Naive B cell (primary cell): ENCODE measurements around the gene SCAMP5. TPM values are rescaled to one million over a fixed set of nuclear protein-coding genes. Genes with fewer than 3 reads are reported as not detected.

ENCODE experiments used
- ATAC-seq, 2 donors: fragments of 150-1000 bp; cut with Tn5 transposase; 2 replicates each; pipeline ENCODE4 v1.10.0; 2021; ENCODE audit warnings: low read depth in 2 of 2, mild to moderate bottlenecking in 2 of 2, moderate library complexity in 2 of 2
- DNase-seq: peaks from one replicate; pipeline ENCODE4 v3.0.0; 2022
- H3K27ac Mint-ChIP-seq, 6 donors: one replicate each; pipeline ENCODE4 v1.8.0; 2020 to 2022; ENCODE audit warnings: mild to moderate bottlenecking in 6 of 6, mixed read lengths in 6 of 6, moderate library complexity in 5 of 6, inconsistent platforms in 2 of 6
- H3K27me3 Mint-ChIP-seq, 3 donors: one replicate each; pipeline ENCODE4 v1.8.0; 2021 to 2022; ENCODE audit warnings: mixed read lengths in 3 of 3, mild to moderate bottlenecking in 1 of 3
- H3K36me3 Mint-ChIP-seq, 2 donors: one replicate each; pipeline ENCODE4 v1.8.0; 2020 to 2022; ENCODE audit warnings: mixed read lengths in 2 of 2, inconsistent platforms in 1 of 2, mild to moderate bottlenecking in 1 of 2
- H3K4me1 Mint-ChIP-seq, 3 donors: one replicate each; pipeline ENCODE4 v1.8.0; 2020 to 2022; ENCODE audit warnings: mixed read lengths in 3 of 3, inconsistent platforms in 1 of 3, mild to moderate bottlenecking in 1 of 3, moderate library complexity in 1 of 3
- H3K4me3 Mint-ChIP-seq, 8 donors: one replicate each; pipeline ENCODE4 v1.8.0; 2020 to 2022; ENCODE audit warnings: mild to moderate bottlenecking in 8 of 8, mixed read lengths in 8 of 8, moderate library complexity in 8 of 8, inconsistent platforms in 2 of 8
- H3K9me3 Mint-ChIP-seq, 7 donors: one replicate each; pipeline ENCODE4 v1.8.0; 2020 to 2022; ENCODE audit warnings: mixed read lengths in 7 of 7, mild to moderate bottlenecking in 5 of 7, inconsistent platforms in 2 of 7, moderate library complexity in 1 of 7
- polyA plus RNA-seq, 6 donors: library from polyadenylated mRNA; unstranded; fragments of 300-500 nt; fragmentation: Illumina TruSeq; gene quantifications; one replicate each; pipeline ENCODE4 v1.2.3, GENCODE V29; 2021; ENCODE audit warnings: low read depth in 6 of 6

The SCAMP5 gene
- polyA plus RNA-seq, 6 donors from 2014 or later = not detected

- no peak overlapping the region for H3K27ac Mint-ChIP-seq
Measured at GRCh38 chr15:74988007-74988800, 7.2 kb upstream of the SCAMP5 start.

GRCh38 chr15:74989527-74989926 is 5.8 kb upstream of the SCAMP5 start:
- peaks cover 58 to 69% (median 66%) of the 10 kb centered on the region in 3 donors for H3K27me3 Mint-ChIP-seq
- no peaks in the 10 kb centered on the region for H3K4me1 Mint-ChIP-seq
- ATAC-seq = no peak
- no peaks in the 10 kb centered on the region for H3K36me3 Mint-ChIP-seq
- peaks cover 0 to 2% (median 0%) of the 10 kb centered on the region in 7 donors for H3K9me3 Mint-ChIP-seq
- DNase-seq = no peak
- no peak overlapping the region for H3K4me3 Mint-ChIP-seq
- H3K27ac Mint-ChIP-seq = no peak overlapping the region

More at GRCh38 chr15:74988007-74988800, 7.2 kb upstream of the SCAMP5 start:
- H3K9me3 Mint-ChIP-seq = peaks cover 0 to 2% (median 0%) of the 10 kb centered on the region in 7 donors
- no peaks in the 10 kb centered on the region for H3K4me1 Mint-ChIP-seq
- DNase-seq (no peak), ATAC-seq (peak; percentile 60 to 63)
- no peak overlapping the region for H3K4me3 Mint-ChIP-seq
- no peaks in the 10 kb centered on the region for H3K36me3 Mint-ChIP-seq
- peaks cover 59 to 71% (median 70%) of the 10 kb centered on the region in 3 donors for H3K27me3 Mint-ChIP-seq

GRCh38 chr15:74992619-74993018 is 2.7 kb upstream of the SCAMP5 start:
- Mint-ChIP-seq H3K4me1 (peaks cover 18 to 24% (median 19%) of the 10 kb centered on the region in 3 donors), H3K27ac (no peak overlapping the region), H3K27me3 (peaks cover 56 to 67% (median 64%) of the 10 kb centered on the region in 3 donors), H3K36me3 (peaks cover 5% of the 10 kb centered on the region in 2 donors), H3K4me3 (no peak overlapping the region), H3K9me3 (peaks cover 0 to 6% (median 0%) of the 10 kb centered on the region in 7 donors)
- DNase-seq = no peak
- ATAC-seq = no peak

- DNase-seq (no peak), ATAC-seq (no peak)
- Mint-ChIP-seq H3K4me3 (peak overlapping the region in 1 of 8 donors; percentile 42), H3K27ac (no peak overlapping the region), H3K36me3 (peaks cover 5 to 7% of the 10 kb centered on the region in 2 donors), H3K9me3 (peaks cover 0 to 6% (median 0%) of the 10 kb centered on the region in 7 donors), H3K27me3 (peaks cover 67 to 77% (median 74%) of the 10 kb centered on the region in 3 donors), H3K4me1 (peaks cover 20 to 26% (median 24%) of the 10 kb centered on the region in 3 donors)
Measured at GRCh38 chr15:74994236-74994635, 1.1 kb upstream of the SCAMP5 start.

GRCh38 chr15:74994685-74995084 is 678 bp upstream of the SCAMP5 start:
- Mint-ChIP-seq H3K4me3 (peak overlapping the region; percentile 3 to 86 (median 56)), H3K36me3 (peaks cover 5 to 7% of the 10 kb centered on the region in 2 donors), H3K27me3 (peaks cover 65 to 77% (median 74%) of the 10 kb centered on the region in 3 donors), H3K4me1 (peaks cover 20 to 26% (median 24%) of the 10 kb centered on the region in 3 donors), H3K9me3 (peaks cover 0 to 6% (median 0%) of the 10 kb centered on the region in 7 donors), H3K27ac (peak overlapping the region in 1 of 6 donors; percentile 34)
- ATAC-seq (no peak), DNase-seq (no peak)

- H3K27ac Mint-ChIP-seq = peak overlapping the region in 1 of 6 donors; percentile 47
- ATAC-seq = no peak
- peaks cover 0 to 6% (median 0%) of the 10 kb centered on the region in 7 donors for H3K9me3 Mint-ChIP-seq
- no peak for DNase-seq
- H3K4me3 Mint-ChIP-seq = peak overlapping the region; percentile 70 to 88 (median 76)
- H3K4me1 Mint-ChIP-seq = peaks cover 20 to 26% (median 24%) of the 10 kb centered on the region in 3 donors
- peaks cover 5 to 7% of the 10 kb centered on the region in 2 donors for H3K36me3 Mint-ChIP-seq
- peaks cover 68 to 82% (median 78%) of the 10 kb centered on the region in 3 donors for H3K27me3 Mint-ChIP-seq
Measured at GRCh38 chr15:74995779-74996765, 709 bp downstream of the SCAMP5 start.

GRCh38 chr15:74997141-74997540 is 1.8 kb downstream of the SCAMP5 start:
- peak overlapping the region in 1 of 6 donors; percentile 3 for H3K27ac Mint-ChIP-seq
- DNase-seq = no peak
- H3K9me3 Mint-ChIP-seq = peaks cover 0 to 6% (median 0%) of the 10 kb centered on the region in 7 donors
- ATAC-seq = no peak
- H3K4me3 Mint-ChIP-seq = peak overlapping the region in 1 of 8 donors; percentile 77
- H3K36me3 Mint-ChIP-seq = peaks cover 5 to 7% of the 10 kb centered on the region in 2 donors
- H3K27me3 Mint-ChIP-seq = peaks cover 65 to 84% (median 74%) of the 10 kb centered on the region in 3 donors
- H3K4me1 Mint-ChIP-seq = peaks cover 20 to 26% (median 24%) of the 10 kb centered on the region in 3 donors

- peaks cover 20 to 26% (median 24%) of the 10 kb centered on the region in 3 donors for H3K4me1 Mint-ChIP-seq
- peak overlapping the region in 2 of 8 donors; percentile 34 to 63 for H3K4me3 Mint-ChIP-seq
- DNase-seq (no peak), ATAC-seq (no peak)
- H3K36me3 Mint-ChIP-seq = peaks cover 5 to 7% of the 10 kb centered on the region in 2 donors
- peaks cover 0 to 6% (median 0%) of the 10 kb centered on the region in 7 donors for H3K9me3 Mint-ChIP-seq
- peak overlapping the region in 1 of 6 donors; percentile 3 for H3K27ac Mint-ChIP-seq
- H3K27me3 Mint-ChIP-seq = peaks cover 68 to 84% (median 76%) of the 10 kb centered on the region in 3 donors
Measured at GRCh38 chr15:74997543-74997942, 2.2 kb downstream of the SCAMP5 start.

GRCh38 chr15:75001310-75001709 is 5.9 kb downstream of the SCAMP5 start:
- no peak for DNase-seq
- Mint-ChIP-seq H3K27me3 (peaks cover 59 to 75% (median 62%) of the 10 kb centered on the region in 3 donors), H3K36me3 (peaks cover 0 to 7% of the 10 kb centered on the region in 2 donors), H3K9me3 (peaks cover 0 to 5% (median 0%) of the 10 kb centered on the region in 7 donors), H3K27ac (no peak overlapping the region), H3K4me3 (no peak overlapping the region), H3K4me1 (peaks cover 11 to 15% (median 15%) of the 10 kb centered on the region in 3 donors)
- ATAC-seq = no peak

GRCh38 chr15:75002398-75002797 is 7.0 kb downstream of the SCAMP5 start:
- no peak overlapping the region for H3K4me3 Mint-ChIP-seq
- H3K27ac Mint-ChIP-seq = peak overlapping the region in 1 of 6 donors; percentile 23
- H3K4me1 Mint-ChIP-seq = peaks cover 8 to 11% (median 10%) of the 10 kb centered on the region in 3 donors
- DNase-seq (no peak), ATAC-seq (no peak)
- H3K9me3 Mint-ChIP-seq = peaks cover 0 to 2% (median 0%) of the 10 kb centered on the region in 7 donors
- H3K27me3 Mint-ChIP-seq = peaks cover 52 to 64% (median 54%) of the 10 kb centered on the region in 3 donors
- peaks cover 0 to 4% of the 10 kb centered on the region in 2 donors for H3K36me3 Mint-ChIP-seq

GRCh38 chr15:75007216-75007615 is 11.9 kb downstream of the SCAMP5 start:
- DNase-seq (no peak), ATAC-seq (no peak)
- Mint-ChIP-seq H3K4me3 (peak overlapping the region in 5 of 8 donors; percentile 18 to 84 (median 65)), H3K27me3 (peaks cover 25 to 46% (median 42%) of the 10 kb centered on the region in 3 donors), H3K9me3 (peaks cover 0 to 3% (median 0%) of the 10 kb centered on the region in 7 donors), H3K4me1 (peaks cover 31 to 46% (median 33%) of the 10 kb centered on the region in 3 donors), H3K27ac (peak overlapping the region in 2 of 6 donors; percentile 7 to 73), H3K36me3 (no peaks in the 10 kb centered on the region)

- DNase-seq (peak; percentile 48), ATAC-seq (peak; percentile 20 to 23)
- Mint-ChIP-seq H3K36me3 (no peaks in the 10 kb centered on the region), H3K27me3 (peaks cover 24 to 42% (median 40%) of the 10 kb centered on the region in 3 donors), H3K4me3 (peak overlapping the region in 7 of 8 donors; percentile 11 to 85 (median 72)), H3K27ac (peak overlapping the region in 4 of 6 donors; percentile 78 to 95 (median 92)), H3K9me3 (peaks cover 0 to 3% (median 0%) of the 10 kb centered on the region in 7 donors), H3K4me1 (peaks cover 31 to 46% (median 33%) of the 10 kb centered on the region in 3 donors)
Measured at GRCh38 chr15:75008221-75008625, 12.9 kb downstream of the SCAMP5 start.
